OCI-LY1 (cell line): ENCODE measurements around the gene NF2.

Experiments used
- CTCF ChIP-seq: fragments of 200-600 bp; sonication (generic), shearing (Covaris generic); IDR thresholded peaks from 2 replicates; pipeline ENCODE4 v1.5.1; 2017; ENCODE audit warnings: mild to moderate bottlenecking, antibody characterized with exemption, low read length, moderate library complexity, mixed read lengths
- EZH2 ChIP-seq: fragments of 200-600 bp; sonication (generic), shearing (Covaris generic); IDR thresholded peaks from 2 replicates; pipeline ENCODE4 v1.8.0; 2017; ENCODE audit warnings: borderline replicate concordance, mixed run types, mild to moderate bottlenecking, antibody characterized with exemption, low read length, moderate library complexity, mixed read lengths

GRCh38 chr22:29689880-29690213, 86.4 kb downstream of the NF2 start:
- peak; percentile 77 for TF ChIP-seq CTCF
- no peak for TF ChIP-seq EZH2
